OCI-M2 (cell line): ENCODE data around the gene STAP2.
"Not testable (repeated sequence)": the region's sequence is repeated elsewhere in the genome, so short reads cannot be mapped to it uniquely, and the experiment has no call there.

Experiments used
- DNase-seq: peaks from one replicate; lab custom pipeline; 2025; ENCODE audit not compliant: unreplicated experiment; lab: John Stamatoyannopoulos, UW

Gene STAP2

DNA sequence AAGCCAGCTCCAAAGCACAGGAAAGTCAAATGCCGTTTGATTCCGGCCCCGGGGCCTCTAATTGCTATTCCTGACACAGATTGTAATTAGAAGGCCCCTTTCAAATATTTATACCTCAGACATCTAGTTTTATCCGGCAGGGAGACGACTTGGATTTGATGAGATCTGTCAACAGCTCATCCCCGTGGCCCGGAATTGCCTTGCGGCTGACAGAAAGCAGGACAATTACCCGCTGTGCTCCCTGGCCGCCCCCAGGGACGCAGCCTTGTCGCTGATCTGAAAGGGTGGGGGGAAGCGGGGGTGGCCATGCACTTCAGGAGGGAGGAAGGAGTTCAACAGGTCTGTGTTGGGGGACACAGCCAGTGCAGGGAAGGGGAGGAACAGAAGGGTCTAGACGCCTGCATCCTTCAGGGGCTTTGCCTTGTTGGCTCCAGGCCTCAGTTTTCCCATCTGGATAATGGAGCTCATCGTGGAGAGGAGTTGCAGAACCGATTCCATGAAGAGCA is 61.4 kb downstream of the STAP2 start:
- DNase-seq, result no peak

DNA sequence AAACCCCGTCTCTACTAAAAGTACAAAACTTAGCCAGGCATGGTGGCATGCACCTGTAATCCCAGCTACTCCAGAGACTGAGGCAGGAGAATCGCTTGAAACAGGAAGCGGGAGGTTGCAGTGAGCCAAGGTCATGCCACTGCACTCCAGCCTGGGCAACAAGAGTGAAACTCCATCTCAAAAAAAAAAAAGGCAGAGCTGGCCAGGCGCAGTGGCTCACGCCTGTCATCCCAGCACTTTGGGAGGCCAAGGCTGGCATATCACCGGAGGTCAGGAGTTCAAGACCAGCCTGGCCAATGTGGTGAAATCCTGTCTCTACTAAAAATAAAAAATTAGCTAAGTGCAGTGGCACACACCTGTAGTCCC is 64.3 kb downstream of the STAP2 start:
- DNase-seq, result not testable (repeated sequence)
